NB4 (cell line): ENCODE data around the gene TNN.
A peak's percentile ranks its signal among the peaks of the same experiment; 100 is the strongest.

Experiments used
- DNase-seq: peaks from one replicate; pipeline ENCODE4 v3.0.0; 2010; ENCODE audit warnings: low read depth
- H3K4me3 ChIP-seq: one replicate; pipeline ENCODE4 v1.5.1; 2011; ENCODE audit warnings: mild to moderate bottlenecking, low read depth, low read length, moderate library complexity
- MAX ChIP-seq: IDR thresholded peaks from 2 replicates; pipeline ENCODE4 v1.6.1; 2011; ENCODE audit warnings: low read depth, low read length
- MYC ChIP-seq: IDR thresholded peaks from 2 replicates; pipeline ENCODE4 v1.6.1; 2011; ENCODE audit warnings: low read depth, low read length
- POLR2A ChIP-seq: IDR thresholded peaks from 2 replicates; pipeline ENCODE4 v1.6.1; 2011; ENCODE audit warnings: mild to moderate bottlenecking; ENCODE audit not compliant: insufficient read length; ENCODE audit errors: extremely low read depth
- TF ChIP-seq, protein P1 (sequence below): IDR thresholded peaks from one replicate; pipeline ENCODE4 v1.5.1; 2012; ENCODE audit warnings: low read depth, low read length

The TNN gene

DNA sequence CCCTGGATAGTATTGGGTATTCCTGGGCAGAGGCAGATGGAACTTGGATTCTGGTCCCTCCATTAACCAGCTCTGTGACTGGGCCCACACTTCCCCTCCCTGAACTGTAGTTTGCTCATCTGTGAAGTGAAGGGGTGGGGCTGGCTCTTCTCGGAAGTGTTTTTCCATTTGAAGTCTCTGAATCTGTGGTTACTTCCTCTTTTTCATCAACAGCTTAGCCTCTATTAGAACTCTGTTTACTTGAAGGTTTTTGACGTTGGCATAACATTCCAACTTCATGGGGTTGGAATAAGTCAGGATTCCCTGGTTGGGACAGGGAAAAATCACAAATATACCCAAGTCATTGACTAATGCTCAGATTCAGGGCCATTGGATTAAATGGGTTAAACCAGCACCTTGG, 121.3 kb downstream of the TNN start:
- H3K4me3 ChIP-seq, result no peak overlapping the region
- TF ChIP-seq MYC, result no peak
- TF ChIP-seq MAX, result no peak
- TF ChIP-seq, protein P1, sequence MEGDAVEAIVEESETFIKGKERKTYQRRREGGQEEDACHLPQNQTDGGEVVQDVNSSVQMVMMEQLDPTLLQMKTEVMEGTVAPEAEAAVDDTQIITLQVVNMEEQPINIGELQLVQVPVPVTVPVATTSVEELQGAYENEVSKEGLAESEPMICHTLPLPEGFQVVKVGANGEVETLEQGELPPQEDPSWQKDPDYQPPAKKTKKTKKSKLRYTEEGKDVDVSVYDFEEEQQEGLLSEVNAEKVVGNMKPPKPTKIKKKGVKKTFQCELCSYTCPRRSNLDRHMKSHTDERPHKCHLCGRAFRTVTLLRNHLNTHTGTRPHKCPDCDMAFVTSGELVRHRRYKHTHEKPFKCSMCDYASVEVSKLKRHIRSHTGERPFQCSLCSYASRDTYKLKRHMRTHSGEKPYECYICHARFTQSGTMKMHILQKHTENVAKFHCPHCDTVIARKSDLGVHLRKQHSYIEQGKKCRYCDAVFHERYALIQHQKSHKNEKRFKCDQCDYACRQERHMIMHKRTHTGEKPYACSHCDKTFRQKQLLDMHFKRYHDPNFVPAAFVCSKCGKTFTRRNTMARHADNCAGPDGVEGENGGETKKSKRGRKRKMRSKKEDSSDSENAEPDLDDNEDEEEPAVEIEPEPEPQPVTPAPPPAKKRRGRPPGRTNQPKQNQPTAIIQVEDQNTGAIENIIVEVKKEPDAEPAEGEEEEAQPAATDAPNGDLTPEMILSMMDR, result no peak
- TF ChIP-seq POLR2A, result no peak
- peak; percentile 73 for DNase-seq

DNA sequence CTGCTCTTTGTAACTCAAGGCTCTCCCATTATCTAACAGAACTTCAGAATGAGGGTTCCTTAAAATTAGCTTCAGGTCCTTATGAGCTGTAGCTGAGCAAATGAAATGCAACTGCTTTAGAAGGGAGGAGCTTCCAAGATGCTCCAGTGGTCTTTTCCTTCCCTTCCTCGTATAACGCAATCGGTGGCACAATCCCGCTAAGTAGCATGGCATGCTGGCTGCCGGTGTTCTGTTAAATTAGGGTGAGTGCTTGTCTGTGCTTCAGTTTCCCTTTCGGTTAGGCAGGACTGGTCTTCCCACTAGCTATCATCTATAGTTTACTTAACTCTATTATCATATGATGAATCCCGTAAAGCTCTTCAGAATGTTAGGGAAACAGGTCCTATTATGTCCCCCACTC, 124.0 kb downstream of the TNN start:
- peak overlapping the region; percentile 52 for H3K4me3 ChIP-seq
- TF ChIP-seq MYC, result no peak
- DNase-seq, result peak; percentile 10

DNA sequence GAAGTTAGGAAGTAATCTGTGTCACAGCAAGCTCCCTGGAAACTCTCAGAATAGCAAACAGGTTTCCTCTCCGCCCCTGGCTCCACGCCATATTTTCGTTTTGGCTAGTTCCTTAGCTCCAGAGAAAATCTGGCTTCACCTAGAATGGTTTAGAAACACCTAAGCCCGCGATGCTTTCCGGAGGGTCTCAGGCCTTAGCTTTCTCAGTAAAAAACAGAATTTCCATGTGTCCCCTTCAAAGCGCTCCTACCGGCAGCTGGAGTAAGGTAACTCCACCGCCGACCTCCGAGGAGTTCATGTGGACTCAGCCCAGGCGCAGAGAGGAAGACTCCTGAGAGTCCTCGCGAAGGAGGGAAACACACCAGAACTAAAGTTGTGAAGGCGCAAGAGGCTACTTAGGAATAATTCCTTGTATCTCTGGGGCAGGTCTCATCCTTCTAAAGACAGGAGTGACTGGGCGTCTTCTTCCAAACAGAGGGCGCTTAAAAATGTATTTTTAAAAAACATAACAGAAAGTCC, 124.5 kb downstream of the TNN start:
- peak overlapping the region; percentile 52 for H3K4me3 ChIP-seq
- peak; percentile 11 for DNase-seq

GRCh38 chr1:175192630-175193526, 125.2 kb downstream of the TNN start, which contains the start of gene KIAA0040:
Gene KIAA0040 (minus strand): TSS chr1:175192776. CDS start chr1:175161013, 31,763 bp downstream.
- peak within 1 kb of the TSS; percentile 52 for H3K4me3 ChIP-seq
- TF ChIP-seq, protein P1, result no peak
- TF ChIP-seq POLR2A, result no peak
- TF ChIP-seq MYC, result no peak
- no peak for TF ChIP-seq MAX
- peak; percentile 64 for DNase-seq

More for the DNA sequence above, 124.5 kb downstream of the TNN start:
- TF ChIP-seq, protein P1, result no peak
- TF ChIP-seq MYC (no peak), MAX (no peak), POLR2A (no peak)

DNA sequence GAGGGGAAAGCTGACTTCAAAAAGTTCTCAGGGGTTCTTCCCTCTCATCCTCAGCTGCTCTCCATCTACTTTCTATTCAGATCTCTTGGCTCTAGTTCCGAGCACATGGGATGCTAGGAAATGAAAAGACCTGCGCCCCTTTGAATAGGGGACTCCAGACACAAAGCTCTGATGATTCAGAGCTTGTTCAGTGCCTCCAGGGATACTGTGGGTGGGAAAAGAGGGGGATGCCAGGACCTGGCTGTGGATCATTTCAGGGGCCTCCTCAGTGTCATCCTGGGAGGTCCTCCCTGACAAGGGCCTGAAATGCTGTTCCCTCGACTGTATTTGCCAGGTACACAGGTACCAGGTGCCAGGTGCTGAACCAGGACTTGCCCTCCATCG, 125.9 kb downstream of the TNN start:
- DNase-seq, result peak; percentile 3
- H3K4me3 ChIP-seq, result no peak overlapping the region
- TF ChIP-seq, protein P1, result no peak
- no peak for TF ChIP-seq POLR2A
- TF ChIP-seq MYC, result no peak
- TF ChIP-seq MAX, result no peak

GRCh38 chr1:175195281-175195680, 127.6 kb downstream of the TNN start:
- no peak overlapping the region for H3K4me3 ChIP-seq
- no peak for DNase-seq
- TF ChIP-seq, protein P1, result no peak
- no peak for TF ChIP-seq MYC
- no peak for TF ChIP-seq MAX
- TF ChIP-seq POLR2A, result no peak
